Stimulated activated CD4-positive, alpha-beta T cell treated with anti-CD3 and anti-CD28 coated beads, Interleukin-15, amount 100 ng/mL, for 48 hours (primary cell): ENCODE measurements around the gene SLC25A5.
"Not testable (repeated sequence)": the region's sequence is repeated elsewhere in the genome, so short reads cannot be mapped to it uniquely, and the experiment has no call there.

Experiments
- DNase-seq, 2 donors: peaks; one replicate each; pipeline ENCODE4 v3.0.0-alpha.2; 2020; ENCODE audit warnings: low read depth in 2 of 2

Gene SLC25A5

DNA sequence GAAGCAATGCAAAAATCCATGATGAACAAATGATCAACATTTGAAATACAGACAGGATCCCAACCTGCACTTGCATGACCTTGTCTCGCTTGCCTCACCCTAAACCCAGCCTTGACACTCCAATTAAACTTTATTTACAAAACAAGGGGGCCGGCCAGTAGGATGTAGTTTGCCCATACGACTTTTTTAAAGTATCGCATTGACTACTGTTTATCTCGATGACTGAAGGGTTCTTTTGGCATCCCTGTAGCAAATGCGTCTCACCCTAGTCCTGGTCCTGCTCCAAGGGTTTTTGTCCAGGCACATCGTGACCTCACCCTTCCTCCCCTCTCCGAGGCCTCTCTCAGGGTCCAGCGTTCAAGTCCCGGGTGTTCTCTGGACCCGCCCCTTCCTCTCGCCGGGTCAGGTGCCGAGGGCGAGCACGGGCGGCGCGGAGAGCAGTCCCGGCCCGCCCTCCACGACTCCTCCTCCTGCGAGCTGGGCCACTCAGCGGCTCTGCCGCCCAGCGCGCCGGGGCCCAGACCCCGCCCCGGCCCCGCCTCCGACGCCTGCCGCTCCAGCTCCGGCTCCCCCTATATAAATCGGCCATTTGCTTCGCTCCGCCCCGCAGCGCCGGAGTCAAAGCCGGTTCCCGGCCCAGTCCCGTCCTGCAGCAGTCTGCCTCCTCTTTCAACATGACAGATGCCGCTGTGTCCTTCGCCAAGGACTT is at the start of gene SLC25A5:
SLC25A5 (plus strand) TSS at position 603 of the 709 bp plus-strand sequence; CDS start at position 675, 72 bp downstream.
- DNase-seq, result peak; percentile 64 to 71

DNA sequence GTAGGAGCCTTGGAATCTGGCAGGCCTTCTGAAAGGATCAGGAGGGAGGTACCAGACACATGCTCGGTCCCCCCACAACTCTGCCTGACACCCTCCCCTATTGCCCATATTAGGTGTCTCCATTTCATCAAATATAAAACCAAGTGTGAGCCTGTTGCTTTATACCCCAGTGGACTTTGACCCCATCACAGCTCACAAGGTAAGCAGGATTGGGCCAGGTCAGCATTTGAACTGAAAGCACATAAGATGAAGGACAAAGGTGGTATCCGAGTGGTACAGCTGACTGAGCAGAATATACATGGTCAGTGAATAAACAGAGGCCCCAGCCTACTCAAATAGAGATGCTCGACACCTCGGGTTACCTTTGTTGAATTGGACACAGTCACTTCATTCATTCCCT is 49.1 kb upstream of the SLC25A5 start:
- no peak for DNase-seq

GRCh38 chrX:119419898-119420297 is 48.3 kb upstream of the SLC25A5 start:
- no peak for DNase-seq

DNA sequence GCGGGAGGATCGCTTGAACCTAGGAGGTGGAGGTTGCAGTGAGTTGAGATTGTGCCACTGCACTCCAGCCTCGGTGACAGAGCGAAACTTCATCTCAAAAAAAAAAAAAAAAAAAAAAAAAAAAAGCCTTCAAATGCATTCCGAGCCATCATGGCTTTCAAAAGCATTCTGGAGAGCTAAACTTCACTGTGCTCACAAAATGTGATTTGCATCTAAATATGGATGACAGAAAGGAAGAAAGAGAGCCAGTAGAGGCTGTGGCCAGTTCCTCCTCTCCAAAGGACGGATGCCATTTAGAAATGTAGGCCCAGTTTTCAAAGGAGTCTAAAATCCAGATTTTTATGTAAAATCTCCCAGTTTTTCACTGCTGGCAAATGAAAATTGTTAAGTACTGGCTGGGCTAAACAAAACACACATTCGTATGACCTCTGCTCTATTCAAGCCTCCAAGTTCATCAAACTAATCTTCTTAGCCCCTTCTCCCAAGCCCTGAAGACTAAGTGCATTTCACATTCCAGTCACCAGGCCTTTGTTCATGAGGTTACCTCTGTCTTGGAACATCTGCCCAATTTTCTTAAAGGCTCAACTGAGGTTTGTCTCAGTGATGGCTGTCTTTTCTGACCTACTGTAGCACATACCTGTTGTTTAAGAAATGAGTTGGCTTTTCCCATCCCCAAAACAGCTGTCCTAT is 47.1 kb upstream of the SLC25A5 start:
- DNase-seq, result no peak

DNA sequence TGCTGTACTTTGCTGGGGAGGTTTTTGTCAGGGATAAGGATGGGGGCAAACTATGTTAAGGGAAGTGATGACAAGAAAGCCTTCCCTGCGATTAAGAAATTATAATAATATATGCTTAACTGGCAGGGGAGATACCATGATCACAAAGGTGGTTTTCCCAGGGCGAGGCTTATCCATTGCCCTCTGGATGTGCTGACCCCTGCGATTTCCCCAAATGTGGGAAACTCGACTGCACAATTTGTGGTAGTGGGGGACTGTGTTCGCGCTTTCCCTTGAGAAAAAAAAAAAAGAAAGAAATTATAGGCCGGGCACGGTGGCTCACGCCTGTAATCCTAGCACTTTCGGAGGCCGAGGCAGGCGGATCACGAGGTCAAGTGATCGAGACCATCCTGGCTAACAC is 44.6 kb upstream of the SLC25A5 start:
- peak in 1 of 2 donors; percentile 23 for DNase-seq

DNA sequence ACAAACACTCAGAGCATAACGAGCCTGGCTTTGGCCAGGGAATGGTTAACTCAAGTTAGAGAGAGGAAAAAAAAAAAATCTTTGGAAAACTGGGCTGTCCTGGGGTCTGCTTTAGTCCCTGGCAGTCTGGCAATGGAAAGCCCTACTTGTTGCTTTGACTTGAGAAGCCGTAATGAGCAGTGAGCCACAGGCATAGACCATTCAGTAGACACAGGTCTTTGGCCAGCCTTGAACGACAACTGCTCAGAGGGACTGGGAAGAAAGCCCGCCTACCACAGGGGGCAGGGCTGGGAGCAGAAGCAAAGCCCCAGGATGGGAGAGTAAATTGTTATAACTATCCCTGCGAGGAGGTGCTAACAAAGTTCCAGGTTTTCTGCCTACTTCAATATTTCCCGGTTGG is 43.2 kb upstream of the SLC25A5 start:
- DNase-seq, result no peak

DNA sequence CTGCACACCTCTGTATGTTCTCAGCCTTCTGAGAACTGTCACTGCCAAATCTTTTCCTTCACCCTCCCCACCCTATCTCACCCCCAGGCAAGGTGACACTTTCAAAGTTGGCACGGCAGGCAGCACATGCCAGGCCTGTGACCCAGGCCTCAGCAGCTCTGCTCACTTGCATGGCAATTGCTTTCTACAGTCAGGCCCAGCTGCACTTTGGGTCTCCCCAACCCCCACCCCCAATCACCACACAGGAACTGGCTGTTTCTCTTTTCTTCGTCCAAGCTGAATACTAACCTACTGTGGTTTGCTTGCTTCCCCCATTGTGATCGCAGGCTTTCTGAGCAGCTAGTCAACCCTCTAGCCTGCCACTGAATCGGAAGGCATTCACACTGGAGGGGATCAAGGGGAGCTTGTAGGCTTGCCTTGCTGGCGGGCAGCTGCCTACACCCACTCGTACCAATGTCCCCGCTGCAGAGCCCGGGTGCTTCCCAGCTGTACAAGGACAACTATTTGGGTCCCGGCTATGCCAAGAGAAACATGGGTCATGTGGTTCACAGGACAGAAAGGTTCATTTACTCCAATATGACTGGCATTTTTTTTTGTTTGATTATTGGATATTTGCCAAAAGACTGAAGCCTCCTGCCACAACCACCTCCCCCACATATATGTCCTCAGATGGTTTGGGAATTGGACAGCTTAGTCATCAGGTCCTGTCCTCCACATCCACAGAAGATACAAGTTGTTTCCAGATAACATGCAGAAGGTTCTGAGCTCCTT is 41.0 kb upstream of the SLC25A5 start:
- no peak for DNase-seq

DNA sequence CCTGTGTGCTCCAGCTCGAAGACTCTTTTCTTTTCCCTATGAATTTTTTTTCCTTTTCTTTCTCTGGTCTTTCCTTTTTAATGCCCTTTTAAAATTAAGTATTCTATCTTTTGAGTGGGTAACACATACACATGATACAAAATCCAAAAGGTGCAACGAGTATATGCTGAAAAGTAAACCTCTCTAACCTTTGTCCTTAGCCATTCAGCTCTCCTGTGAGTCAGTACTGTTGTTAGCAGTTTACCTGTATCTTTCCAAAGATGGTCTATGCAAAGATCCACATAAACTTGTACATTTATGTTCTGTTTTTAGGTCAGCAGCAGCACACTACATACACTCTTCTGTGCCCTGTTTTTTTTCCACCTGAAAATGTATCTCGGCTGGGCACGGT is 40.5 kb upstream of the SLC25A5 start:
- DNase-seq, result no peak

- DNase-seq, result no peak
Measured at GRCh38 chrX:119429471-119429870, 38.8 kb upstream of the SLC25A5 start.

DNA sequence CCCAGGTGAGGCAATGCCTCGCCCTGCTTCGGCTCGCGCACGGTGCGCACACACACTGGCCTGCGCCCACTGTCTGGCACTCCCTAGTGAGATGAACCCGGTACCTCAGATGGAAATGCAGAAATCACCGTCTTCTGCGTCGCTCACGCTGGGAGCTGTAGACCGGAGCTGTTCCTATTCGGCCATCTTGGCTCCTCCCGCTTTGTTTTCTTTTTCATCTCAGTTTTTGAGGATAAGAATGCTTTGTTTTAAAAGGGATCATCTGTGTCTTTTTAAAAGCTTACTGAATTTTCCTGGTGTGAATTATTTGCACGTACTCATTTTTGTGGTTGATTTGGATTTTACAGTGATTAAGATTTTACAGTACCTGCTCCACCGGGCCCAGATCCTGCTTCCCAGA is 26.9 kb upstream of the SLC25A5 start:
- not testable (repeated sequence) for DNase-seq

DNA sequence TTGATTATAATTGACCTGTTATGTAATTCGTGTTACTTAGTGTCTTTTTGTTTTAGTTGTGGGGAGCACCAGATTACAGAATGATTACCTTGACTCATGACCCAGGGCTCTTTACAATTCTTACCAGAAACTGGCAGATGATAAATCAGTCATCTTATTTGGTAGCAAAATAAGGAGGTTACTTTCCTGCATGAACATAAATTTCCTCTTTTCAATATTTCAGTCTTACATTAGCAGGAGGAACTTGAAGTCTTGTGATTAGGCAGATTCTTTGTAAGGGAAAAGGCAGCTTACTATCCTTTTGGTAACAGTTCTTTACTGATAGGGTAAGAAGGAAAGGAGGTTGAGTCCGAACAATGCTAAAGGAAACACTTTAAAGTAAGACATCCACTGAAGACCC is 26.0 kb upstream of the SLC25A5 start:
- DNase-seq, result no peak

DNA sequence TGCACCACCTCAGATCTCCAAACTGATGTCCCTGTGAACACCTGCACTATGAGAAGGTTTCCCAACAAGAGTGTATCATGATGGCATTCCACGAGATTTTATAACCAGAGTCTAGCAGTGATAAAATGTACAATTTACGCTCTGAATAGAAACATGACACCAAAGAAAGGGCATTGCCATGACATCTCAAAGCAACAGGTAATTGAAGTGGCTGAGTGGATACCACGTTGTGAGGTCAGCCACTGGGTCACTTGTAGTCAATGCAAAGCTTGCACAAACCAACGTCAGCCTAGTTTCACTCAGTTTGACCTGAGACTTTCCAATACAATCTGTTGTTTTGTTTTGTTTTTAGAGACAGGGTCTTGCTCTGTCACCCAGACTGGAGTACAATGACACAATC is 15.0 kb upstream of the SLC25A5 start:
- no peak for DNase-seq

GRCh38 chrX:119455264-119455663 is 13.0 kb upstream of the SLC25A5 start:
- DNase-seq, result no peak

DNA sequence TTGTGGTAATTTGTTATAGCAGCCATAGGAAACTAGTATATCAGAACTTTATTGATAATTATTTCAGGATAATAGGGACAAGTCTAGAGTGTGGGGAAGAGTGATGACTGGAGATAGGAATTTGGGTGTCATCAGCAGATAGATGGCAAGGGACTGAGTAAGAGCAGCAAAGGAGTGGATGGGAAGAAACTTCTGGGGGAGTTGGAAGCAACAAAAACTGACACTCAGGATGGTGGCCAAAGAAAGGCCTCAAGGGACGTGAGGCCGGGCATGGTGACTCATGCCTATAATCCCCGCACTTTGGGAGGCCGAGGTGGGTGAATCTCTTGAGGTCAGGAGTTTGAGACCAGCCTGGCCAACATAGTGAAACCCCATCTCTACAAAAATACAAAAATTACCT is 9.1 kb upstream of the SLC25A5 start:
- no peak for DNase-seq

DNA sequence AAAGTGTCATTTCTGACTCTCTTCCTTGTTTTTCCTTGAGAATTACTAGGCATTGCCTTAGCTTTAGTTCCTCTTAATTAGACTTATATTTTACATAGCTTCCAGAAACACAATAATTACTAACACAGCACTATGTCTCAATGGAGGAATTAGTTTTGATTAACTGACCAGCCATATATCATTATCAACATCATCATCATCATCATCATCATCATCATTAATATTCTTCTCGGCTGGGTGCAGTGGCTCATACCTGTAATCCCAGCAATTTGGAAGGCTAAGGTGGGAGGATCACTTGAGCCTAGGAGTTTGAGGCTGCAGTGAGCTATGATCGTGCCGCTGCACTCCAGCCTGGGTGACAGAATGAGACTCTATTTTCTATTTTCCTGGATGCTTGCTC is 2.7 kb upstream of the SLC25A5 start:
- DNase-seq, result no peak

GRCh38 chrX:119466970-119467369 is 1.3 kb upstream of the SLC25A5 start:
- DNase-seq, result no peak

DNA sequence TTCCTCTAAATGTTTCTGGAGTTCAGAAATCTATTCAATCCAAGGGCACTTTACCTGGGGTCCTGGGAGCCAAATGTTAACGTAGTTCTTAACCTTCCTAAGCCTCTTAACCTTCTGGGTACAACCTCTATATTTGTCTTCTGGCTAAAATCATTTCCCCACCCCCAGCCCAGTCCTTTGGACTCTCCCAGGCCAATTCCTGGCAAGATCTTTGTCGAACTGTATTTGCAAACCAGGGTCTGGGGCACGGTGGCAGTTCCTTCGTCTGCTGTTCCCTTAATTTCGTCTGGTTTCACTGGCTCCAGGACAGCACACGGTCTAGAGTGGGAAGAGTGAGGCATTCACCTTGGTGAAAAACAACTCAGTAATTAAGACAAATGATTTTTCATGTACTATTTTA is 811 bp upstream of the SLC25A5 start:
- DNase-seq, result no peak

- peak; percentile 75 to 87 for DNase-seq
Measured at GRCh38 chrX:119468551-119469312, 488 bp downstream of the SLC25A5 start.

DNA sequence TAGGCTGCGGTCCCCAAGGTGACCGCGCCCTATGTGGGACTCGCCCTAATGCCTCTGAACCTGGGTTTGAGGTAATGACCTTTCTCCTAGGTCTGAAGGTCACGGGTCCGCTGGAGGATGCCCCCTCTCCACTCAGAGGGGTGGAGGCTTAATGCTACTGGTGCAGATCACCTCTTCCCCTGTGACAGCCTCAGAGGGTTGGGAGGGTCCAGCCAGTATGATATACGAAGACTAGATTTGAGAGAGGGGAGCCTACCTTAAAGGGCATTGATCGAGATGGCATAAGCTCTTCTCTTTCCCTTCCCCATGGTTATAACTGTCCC is 1.0 kb downstream of the SLC25A5 start:
- no peak for DNase-seq

DNA sequence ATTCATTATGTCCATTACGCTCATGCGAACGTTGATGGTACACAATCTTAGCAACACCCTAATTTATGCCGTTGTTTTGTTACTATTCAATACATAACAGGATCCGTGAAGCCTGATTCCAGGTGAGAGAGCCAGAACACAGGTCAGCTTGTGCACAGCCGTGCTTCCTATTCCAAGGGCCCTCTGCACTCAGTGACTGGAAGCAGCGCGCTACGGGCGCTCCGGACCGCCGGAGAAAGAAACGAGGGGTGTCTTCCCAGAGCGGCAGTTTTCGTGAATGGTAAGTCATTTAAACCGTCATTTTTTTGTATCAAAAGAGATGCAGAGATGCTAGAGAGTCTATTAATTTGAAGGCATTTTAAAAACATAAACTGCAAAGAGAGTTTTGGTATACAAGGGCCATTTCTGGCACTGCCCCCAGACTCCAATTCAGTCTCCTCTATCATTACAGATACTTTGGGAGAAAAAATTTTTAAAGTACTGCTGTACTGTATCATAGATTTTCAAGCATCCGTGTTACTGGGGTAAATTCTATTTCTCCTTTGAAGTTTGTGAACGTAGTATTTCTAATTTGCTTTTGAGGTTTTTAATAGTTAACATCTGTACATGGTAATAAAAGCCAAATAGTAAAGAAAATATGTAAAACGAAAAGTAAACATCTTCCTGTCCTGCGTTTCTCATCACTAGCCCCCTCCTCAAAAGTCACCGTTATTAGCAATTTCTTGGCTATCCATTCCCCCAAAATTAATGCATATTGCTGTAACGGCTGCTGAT is 6.6 kb downstream of the SLC25A5 start:
- no peak for DNase-seq

DNA sequence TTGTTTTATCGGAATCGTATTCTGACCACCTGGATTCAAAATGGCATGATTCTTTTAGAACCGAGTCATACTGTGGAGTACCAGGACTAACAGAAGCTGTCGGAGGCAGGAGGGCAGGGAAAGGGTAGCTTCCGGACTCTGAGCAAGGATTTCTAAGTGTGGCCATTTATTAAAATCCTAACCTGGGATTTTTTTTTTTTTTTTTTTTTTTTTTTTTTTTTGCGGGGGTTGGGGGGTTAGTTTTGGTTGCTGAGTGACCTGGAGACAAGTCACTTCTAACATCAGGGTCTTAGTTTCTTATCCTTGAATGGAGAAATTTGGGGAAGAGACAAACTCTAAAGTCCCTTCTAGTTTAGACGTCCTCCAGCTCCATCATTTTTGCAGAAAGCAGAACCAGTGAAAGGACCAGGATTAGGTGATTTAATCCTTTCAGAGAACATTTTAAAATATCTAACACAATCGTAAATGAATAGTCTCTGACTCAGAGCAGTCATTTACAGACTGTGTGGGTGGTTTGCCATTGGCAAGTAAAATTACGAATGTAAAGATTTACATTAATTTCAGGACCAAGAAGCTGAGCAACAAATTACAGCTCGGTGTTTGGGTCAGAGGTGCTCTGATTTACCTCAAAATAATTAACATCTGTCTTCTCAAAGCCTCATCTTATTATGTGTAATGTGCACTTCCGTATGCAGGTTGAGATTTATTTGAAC is 7.3 kb downstream of the SLC25A5 start:
- DNase-seq, result no peak
